ENCODE measurements around the gene ANKRD23.

DNA sequence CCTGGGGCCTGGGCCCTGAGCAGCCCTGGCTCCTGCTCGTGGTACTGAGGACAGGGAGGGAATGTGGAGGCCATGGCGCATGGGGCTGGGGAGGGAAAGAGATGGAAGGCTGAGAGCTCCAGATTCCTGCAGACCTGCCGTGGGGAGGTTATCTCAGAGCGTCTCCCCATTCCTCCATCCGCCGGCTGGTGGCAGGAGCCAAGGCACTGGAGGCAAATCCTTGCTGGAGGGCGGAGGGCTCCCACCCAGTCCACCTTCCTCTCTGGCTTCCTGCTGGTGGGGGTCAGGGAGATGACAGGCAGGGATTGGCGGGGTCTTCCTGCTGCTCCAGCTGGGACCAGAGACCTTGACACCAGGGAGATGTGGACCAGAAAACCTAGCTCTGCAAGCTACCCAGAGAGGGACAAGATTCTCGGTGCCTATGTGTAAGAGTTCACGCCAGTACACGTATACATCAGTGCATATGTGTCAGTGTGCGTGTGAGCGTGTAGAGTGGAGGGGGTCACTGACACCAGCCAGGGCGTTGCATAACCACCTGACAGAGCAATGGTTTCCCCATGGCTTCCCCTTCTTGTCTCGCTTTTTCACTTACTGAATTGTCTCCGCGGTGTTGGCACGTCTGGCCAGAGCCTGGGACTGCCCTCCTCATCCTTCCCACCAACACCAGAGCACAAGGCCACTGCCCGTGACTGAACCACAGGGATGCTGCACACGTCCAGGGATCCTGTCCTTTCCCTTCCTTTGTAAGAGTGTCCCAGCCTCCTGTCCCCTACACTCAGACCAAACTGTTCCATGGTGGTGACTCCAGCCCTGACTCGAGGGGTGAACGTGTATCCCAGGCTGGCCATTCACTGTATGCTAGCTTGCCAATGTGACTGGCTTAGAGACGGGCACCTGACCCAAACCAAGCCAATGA lies 41.9 kb upstream of the ANKRD23 start:
- no peak for TF ChIP-seq EZH2phosphoT487 (IDR thresholded peaks at IDR 0.05; ENCODE audit: low read depth)
- TF ChIP-seq, protein P1, sequence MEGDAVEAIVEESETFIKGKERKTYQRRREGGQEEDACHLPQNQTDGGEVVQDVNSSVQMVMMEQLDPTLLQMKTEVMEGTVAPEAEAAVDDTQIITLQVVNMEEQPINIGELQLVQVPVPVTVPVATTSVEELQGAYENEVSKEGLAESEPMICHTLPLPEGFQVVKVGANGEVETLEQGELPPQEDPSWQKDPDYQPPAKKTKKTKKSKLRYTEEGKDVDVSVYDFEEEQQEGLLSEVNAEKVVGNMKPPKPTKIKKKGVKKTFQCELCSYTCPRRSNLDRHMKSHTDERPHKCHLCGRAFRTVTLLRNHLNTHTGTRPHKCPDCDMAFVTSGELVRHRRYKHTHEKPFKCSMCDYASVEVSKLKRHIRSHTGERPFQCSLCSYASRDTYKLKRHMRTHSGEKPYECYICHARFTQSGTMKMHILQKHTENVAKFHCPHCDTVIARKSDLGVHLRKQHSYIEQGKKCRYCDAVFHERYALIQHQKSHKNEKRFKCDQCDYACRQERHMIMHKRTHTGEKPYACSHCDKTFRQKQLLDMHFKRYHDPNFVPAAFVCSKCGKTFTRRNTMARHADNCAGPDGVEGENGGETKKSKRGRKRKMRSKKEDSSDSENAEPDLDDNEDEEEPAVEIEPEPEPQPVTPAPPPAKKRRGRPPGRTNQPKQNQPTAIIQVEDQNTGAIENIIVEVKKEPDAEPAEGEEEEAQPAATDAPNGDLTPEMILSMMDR (IDR thresholded peaks at IDR 0.05; ENCODE audit: low read depth, low read length), result no peak
